HEK293 (cell line): Measurements from ENCODE around the gene CEP135.

Experiments used
- CTCF ChIP-seq: fragments of 450-650 bp; formaldehyde crosslinking; IDR thresholded peaks from 2 replicates; pipeline ENCODE4 v1.5.1; 2016; ENCODE audit warnings: missing biosample characterization, missing genetic modification characterization
- TCF7L2 ChIP-seq: IDR thresholded peaks from 2 replicates; pipeline ENCODE4 v1.6.1; 2011; ENCODE audit warnings: low read depth, mild to moderate bottlenecking, inconsistent platforms, low read length, moderate library complexity, borderline replicate concordance

- TF ChIP-seq CTCF (no peak), TCF7L2 (no peak)
These were observed 10.3 kb upstream of the CEP135 start for GRCh38 chr4:55938481-55938880.
